ENCODE data around the gene ARHGAP27.

The ARHGAP27 gene

DNA sequence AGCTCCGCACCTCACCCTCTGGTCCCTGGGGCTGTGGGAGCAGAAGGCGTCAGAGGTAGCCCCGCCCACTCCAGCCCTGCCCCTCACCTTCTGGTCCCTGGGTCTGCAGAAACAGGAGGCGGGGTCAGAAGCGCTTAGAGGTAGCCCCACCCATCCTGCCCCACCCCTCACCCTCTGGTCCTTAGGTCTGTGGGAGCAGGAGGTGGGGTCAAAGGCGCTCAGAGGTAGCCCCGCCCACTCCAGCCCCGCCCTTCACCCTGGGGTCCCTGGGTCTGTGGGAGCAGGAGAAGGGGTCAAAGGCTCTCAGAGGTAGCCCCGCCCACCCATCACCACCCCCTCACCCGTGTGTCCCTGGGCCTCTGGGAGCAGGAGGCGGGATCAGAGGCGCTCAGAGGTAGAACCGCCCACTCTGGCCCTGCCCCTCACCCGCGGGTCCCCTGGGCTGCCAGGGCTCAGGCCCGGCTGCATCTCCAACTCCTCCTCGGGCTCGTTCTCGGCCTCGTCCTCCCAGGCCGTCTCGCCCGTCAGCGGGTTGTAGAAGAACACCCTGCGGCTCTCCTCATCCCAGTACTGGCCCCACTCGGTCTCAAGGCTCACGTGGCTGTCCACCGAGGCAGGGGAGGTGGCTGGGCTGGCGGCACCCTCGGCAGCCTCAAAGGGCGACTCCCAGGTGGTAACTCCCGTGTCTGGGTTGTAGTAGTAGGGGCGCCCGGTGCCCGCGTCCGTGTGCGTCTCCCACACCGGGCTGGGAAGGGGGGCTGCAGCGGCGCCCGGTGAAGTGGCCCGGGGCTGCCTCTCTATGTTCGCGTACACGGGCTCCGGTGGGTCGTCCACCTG lies 27.2 kb downstream of the ARHGAP27 start:
- no peak for DNase-seq

DNA sequence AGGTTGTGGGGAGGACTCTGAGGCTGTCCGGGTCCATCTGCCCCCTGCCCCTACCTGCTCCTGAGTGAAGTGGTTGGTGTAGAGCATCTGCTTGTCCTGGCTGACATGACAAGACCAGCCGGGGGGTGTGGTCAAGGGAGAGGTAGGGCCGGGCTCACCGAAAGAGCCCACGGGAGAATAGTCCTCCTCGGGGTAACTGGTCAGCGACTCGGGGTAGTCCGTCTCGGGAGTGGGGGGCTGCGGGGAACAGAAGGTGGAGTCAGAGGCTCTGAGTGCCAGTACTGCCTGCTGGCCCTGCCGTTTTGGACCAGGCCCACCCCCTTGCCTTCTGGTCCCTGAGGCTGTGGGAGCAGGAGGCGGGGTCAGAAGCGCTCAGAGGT lies 27.8 kb downstream of the ARHGAP27 start:
- DNase-seq: no peak

DNA sequence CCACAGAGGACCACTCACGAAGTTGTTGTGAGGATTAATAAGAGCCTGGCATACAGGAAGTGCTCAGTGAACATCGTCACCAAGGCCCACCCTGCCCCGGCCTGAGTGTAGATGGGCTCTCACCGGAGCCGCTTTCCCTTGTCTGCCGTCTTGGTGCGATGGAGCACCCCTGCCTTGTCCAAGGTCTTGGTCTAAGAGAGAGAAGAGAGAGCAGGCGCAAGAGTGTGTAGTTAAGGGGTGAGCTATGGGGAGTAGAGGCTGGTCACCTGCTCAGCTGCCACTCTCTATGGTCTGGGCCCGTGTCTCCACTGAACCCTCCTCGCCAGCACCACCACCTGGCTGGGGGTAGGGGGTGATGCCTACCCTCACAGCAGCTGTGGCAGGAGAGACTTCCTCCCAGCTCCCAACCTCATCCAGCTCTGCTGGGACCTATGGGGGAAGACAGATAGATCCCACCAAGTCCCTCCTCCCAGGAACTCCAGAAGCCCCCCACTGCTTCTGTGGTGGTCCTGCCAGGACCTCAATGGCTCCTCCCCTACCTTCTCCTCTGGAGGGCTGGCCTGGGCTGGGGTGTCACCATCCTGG lies 28.7 kb downstream of the ARHGAP27 start:
- DNase-seq: no peak

DNA sequence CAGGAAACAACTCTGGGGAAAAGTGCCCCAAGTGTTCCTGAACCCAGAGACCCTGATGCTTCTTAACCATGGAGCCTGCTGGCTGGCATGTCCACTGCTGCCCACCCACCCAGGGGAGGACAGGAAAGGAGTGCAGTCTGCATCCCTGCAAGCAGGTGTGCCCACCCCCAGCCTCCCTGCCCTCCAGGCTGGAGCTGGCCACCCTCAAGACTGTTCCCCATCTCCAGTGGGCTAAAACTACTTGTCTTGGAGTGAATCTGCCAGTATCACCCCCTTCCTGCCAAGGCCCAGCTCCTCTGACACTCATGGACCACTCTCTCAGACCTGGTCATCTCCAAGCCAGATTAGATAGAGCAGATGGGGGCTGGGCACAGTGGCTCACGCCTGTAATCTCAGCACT lies 29.8 kb downstream of the ARHGAP27 start:
- no peak for DNase-seq

DNA sequence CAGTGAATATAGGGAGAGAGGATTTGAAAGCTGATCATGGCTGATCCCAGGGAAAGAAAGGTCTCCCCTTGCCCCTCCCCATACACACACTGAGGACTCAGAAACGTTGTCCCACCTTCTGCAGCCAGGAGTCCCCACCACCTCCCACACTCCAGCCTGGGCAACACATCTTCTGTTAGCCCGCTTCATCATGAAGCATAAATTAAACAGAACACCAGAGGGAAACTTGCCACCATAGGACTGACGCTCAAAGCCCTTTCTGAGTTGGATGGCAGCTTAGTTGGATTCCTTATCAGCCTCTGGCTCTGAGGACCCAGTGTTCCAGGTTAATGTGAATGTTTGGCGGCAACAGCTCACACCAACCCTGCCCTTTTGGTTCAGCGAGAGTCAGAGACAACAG lies 33.9 kb downstream of the ARHGAP27 start:
- no peak for DNase-seq

DNA sequence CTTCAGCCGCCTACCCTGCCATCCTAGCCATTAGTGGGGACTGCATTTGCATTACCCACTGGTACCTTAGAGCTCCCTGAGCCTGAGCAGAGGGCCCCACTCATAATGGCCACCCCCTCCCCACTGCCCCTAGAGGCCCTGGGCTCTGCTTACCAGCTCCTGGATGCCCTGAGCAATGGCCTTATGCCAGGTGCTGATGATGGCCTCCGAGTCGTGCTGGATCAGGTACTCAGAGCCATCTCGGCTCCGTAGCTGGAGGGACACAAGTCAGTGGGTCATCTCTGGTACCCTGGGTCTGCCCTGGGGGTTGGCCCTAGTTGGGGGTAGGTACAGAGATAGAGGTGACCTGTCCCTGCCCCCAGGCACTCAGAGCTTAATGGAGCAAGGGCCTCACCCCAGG lies 34.9 kb downstream of the ARHGAP27 start:
- no peak for DNase-seq

DNA sequence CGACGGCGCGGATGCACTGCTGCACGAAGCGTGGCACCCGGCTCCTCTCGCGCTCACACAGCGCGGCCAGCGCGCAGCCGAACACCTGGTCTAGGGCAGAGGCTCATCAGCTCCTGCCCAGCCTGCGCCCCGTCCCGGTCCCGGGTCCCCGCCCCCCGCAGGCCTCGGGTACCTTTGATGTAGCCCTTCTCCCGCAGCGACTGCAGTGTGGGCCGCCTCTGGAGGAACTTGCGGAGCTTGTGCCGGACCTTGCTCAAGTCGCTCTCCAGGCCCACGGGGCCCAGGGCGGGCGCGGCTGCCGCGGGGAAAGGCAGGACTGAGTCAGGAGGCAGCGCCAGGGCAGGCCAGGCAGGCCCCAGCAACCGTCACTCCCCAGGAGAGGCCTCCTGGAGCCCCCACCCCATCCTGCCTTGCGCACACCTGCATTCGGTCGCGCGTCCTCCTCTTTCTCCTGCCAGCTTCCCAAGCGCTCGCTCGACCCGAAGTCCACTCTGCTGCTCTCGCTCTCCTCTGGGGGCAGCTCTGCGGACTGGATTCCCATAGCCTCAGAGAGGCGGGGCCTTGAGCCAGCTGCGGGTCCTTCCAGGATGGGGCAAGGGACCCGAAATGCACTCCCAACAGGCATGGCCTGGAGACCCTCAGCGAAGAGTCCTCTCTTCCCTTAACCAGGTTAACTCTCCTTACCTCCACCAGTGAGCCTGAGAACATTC lies 36.0 kb downstream of the ARHGAP27 start:
- no peak for DNase-seq

DNA sequence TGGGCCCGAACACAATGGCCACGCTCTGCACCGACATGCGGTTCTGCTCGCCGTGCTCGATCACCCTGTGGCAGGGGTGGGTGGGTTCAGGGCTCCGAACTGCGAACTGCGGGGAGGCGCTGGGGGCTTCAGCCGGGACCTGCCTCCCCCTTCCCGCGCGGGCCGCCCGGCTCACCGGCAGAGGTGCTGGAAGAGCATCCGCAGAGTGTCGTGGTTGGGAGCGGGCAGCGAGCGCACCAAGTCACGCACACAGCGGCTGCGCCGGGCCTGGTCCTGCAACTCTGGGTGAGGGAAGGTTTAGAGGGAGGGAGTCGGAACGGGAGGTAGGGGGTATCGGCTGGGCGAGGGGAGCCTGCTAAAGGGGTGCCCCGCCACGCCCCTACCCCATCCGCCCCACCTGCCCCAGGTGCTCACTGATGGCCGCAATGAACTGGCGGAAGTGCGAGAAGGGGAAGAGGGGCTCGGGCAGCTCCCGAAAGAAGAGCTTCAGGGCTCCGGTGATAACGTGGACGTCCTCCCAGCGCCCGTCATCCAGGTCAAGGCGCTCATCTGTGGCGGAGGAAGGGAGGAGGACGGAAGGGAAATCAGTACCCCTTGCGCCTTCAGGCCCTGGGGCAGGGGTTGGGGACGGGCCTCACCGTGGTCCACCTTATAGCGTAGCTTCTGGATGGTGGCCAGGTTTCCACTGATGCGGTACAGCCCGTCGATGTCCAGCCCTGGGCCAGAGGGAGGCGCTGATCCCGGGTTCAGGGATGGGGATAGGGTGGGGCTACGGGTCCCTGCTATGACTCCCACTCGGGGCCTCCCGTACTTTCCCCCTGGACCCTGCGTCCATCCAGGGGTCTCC lies 36.9 kb downstream of the ARHGAP27 start:
- no peak for DNase-seq

DNA sequence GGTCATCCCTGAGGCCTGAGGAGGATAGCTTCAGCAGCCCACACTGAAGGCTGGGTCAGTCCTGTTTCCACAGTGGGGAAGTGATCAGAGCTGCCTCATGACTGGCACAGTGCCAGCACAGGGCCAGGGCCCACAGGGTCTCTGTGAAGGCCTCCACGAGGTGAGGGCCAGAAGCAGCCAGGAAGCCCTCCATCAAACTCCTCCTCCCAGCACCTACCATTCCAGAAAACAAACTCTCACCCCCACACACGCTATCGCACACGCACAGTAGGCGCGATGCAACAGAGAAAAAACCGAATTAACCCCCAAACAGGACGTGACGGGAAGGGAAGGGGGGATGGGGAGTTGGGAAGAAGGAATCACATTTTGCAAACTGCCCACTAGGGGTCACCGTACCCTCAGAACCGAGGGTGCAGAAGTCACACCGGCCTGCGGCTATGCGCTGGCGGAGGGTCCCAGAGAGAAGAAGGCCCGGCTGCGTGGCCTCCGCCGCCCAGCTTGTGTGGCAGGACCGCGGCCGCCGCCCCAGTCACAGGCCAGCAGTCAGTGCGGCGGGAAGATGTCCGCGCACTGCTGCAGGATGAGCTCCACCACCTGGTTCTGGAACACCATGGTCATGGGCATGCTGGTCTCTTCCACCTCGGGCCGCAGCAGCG lies 37.6 kb downstream of the ARHGAP27 start:
- peak; percentile 60 for DNase-seq

DNA sequence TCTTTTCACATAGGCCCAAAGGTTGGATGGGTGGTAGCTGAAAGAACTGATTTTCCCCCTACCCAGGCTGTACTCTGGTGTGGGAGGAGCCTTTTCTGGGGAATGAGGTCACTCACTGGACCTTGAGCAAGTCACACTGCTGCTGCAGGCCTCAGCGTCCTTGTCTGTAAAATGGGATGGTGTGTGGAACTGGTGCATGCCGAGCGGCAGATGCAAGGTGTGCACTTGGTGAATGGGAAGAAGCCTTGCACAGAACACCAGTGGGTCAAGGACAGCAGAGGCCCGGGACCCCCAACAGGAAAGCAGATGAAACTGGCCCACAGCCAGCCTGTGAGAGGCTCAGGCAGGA lies 38.1 kb downstream of the ARHGAP27 start:
- DNase-seq: no peak

DNA sequence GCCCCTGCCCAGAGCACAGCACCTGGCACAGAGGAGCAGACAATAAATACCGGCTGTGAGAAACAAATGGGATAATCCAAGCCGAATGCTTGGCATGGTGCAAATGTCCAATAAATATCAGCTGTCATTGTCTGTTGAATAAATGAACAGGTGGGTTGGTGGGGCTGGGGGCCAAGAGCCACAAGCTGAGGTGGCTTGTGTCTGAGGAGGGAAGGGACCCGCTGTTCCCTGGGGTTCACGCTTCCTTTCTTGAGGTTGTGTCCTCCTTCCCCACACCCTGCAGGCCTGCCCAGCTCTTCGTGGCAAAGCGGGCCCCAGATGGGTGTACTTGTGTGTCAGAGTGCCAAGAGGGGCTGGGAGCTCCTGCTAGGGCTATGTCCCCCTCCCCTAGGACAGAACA lies 38.6 kb downstream of the ARHGAP27 start:
- no peak for DNase-seq

DNA sequence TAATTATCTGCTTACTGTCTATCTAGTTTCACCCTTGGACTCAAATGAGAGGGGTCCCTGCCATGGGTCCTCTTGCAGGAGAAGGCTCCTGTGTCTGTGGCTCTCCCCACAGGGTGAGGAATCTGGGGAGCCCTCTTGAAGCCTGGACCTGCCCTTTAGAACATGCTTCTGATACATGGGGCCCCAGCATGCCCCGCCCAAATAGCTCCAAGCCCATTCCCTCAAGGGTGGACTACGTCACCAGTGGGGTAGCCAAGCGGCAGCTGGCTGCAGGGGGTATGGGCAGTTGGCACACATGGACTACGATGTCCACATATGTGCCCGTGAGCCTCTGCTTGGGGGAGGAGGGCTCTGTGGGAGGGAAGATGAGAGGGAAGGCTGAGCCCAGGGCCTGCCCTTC lies 39.3 kb downstream of the ARHGAP27 start:
- no peak for DNase-seq

DNA sequence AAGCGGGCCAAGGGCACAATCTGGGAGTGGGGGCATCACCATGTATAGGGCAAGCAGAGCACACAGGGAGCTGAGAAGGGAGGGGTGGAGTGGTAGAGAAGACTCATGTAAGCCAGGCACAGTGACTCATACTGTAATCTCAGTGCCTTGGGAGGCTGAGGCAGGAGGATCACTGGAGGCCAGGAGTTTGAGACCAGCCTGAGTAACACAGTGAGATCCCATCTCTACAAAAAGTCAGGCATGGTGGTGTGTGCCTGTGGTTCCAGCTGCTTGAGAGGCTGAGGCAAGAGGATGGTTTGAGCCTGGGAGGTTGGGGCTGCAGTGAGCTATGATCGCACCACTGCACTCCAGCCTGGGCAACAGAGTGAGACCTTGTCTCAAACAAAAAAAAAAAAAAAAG lies 40.8 kb downstream of the ARHGAP27 start:
- no peak for DNase-seq

DNA sequence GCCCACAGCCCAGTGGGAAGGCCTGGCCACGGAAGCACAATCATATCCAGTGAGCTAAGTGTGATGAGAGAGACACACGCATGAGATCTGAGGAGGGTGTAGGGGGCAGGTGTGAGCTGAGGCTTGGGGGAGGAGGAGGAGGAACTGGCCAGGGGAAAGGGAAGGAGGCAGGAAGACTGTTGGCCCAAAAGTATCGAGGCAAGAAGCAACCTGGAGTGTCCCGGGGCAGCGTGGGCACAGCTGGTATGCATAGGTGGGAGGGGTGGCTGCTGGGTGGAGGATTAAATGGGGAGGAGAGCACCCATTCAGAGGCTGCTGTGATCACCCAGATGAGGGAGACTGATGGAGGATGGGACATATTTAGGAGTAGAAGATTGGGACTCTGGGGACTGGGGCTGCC lies 41.4 kb downstream of the ARHGAP27 start:
- no peak for DNase-seq

DNA sequence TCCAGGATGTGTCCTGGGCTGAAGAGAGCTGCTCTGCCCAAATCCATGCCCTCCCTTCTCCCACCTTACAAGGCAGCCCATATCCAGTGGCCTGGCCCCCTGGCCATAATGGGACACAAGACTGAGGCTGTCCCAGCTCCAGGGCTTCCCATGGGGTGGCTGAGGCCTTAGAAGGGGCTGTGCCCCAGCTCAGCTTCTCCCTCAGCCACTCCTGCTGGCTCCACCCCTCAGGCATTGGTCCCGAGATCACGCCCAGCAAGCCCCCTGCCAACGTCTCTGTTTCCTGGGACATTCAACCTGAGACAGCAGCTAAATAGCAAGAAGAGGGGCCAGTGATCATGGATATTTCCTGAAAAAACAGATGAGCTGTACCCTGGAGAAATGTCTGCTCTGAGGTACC lies 43.3 kb downstream of the ARHGAP27 start:
- DNase-seq: no peak

DNA sequence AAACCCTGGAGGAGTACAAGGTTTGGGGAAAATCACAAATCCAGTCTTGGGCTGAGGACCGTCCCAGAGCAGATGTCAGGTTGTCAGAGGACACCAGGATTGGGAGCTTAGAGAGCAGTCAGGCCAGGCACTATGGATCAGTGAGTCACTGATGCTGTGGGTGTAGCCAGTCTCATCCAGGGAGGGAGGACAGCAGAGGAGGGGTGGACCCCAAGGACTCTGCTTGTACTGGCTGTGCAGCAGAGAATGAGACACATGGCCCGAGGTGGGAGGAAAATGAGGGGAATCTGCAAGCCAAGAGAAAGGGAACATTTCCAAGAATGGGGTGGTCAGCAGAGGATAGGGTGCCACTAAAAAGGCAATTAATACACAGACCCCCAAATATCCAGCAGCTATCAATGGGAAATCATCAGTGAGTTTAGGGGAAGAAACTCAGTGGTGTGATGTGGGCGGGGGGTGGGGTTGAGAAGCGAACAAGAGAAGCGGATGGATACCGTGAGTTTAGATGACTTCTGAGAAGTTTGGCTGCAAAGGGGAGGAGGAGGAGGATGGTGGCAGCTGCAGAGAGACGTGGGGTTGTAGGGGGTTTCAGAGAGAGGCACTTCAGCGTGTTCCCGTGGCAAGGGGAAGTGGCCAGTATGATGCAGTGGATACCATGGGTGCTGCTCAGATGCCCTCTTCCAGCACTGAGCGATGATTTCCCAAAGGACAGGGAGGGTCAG lies 43.9 kb downstream of the ARHGAP27 start:
- DNase-seq: no peak

DNA sequence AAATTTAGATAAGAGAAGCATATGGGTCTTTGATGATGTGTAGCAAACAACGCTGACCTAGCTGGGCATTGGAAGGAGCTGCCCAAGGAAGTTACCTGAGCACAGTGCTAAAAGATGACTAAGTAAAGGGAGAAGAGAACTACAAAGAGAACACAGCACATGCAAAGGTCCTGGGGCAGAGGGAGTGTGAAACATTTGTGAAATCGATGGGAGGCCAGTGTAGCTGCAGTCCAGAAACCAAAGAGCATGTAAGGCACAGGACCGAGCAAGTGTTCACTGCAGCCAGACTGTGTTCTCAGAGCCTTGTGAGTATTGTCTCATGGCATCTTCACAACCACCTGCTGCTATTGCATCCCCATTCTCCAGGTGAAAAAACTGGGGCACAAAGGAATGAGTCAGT lies 44.9 kb downstream of the ARHGAP27 start:
- DNase-seq: no peak

DNA sequence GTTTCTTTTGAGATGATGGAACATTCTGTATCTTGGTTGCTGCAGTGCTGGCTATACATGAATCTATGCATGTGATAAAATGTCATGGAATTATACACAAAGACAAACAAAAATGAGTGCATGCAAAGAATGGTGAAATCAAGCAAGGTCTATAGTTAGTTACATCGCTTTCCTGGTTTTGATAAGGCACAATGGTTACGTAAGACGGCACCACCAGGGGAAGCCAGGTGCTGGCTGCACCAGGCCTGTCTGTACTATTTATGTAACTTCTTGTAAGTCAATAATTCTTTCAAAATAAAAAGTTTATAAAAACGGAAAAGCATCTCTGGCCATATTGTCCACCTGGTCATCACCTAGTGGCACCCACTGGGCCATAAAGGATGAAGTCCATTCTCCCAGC lies 46.5 kb downstream of the ARHGAP27 start:
- no peak for DNase-seq

DNA sequence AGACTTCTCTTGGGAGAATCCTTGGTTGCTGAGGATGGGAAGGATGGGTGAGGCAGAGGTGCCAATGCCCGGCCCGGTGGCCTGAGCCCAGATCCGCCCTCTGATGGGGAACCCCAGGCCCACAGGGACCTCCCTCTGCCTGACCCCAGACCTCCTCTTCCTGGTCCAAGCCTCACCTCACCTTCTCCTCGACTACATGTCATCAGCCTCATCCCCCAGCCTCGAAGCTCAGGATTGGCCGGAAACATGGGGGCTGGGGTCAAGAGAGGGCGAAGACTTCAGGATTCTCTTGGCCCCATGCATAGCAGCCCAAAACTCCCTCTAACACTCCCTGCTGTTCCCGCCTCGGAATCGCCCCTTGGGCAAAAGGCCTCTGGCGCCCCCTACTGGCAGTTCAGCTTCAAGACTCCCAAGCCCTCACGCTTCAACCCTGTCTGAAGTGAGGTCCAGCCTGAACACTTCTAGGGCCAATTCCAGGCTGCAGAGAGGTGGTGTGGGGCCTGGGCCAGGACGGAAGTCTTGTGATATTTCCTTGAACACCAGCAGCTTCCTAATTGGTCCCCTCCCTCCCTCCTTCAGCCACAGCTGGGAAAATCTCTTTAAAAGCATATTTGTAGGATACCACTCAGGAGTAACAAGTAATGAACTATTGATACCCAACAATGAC lies 47.2 kb downstream of the ARHGAP27 start:
- DNase-seq: peak; percentile 71

DNA sequence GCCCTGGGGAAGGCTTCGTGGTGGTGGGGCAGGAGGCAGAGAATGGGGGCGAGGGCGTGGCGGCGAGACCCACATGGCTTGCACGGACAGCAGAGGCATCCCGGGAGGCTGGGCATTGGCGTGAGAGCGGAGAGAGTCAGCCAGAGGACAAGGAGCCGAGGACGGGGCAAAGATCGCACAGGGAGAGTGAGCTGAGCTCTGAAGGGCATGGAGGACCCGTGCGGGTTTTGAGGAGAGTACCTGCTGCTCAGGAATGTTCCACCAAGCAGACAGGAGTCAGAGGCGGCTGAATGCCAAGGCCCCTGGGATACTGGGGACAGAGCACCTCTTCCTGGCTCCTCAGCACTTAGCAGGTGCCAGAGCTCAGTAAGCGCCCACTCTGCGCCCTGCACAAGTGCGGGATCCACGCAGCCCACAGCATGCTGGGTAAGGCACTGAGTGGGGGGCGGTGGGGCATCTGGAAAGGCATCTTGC lies 47.8 kb downstream of the ARHGAP27 start:
- DNase-seq: no peak

DNA sequence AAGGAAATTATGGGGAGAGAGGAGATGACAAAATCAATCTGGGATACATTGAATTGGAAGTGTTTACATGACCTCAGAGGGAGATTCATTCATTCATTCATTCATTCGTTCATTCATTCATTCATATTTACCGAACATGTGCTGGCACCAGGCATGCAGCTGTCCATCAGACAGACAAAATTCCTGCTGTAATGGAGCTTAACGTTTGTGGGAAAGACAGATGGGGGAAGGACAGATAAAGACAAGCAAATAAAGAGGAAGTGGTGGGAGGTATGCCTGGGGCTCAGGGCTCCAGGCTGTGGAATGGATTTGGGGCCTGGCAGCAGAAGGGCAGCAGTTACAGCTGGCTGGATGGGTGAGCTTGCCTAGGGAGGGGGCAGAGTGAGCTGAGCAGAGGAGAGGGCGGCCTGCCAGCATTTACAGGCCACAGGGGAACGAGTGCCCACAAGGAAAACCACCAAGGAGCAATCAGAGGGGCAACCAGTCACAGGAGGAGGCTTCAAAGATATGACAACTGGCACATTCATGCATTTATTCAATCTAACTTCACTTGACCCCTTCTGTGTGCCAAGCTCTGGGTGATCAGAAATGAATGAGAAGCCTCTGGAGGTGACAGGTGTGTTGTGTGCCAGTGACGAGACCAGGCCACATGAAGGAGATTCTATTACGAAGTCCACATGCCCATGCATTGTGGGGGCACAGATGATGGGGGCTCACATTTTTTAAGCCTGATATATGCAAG lies 48.5 kb downstream of the ARHGAP27 start:
- no peak for DNase-seq

All from NCI-H1092 (cell line).